ENCODE results near the gene KSR2. TPM values are rescaled to one million over a fixed set of nuclear protein-coding genes. Genes with fewer than 3 reads are reported as not detected.

The KSR2 gene
- total and polyA plus RNA-seq, 7 donors: under 0.01 to 1.1 (median 0.41) TPM

GRCh38 chr12:117595751-117596150 lies 373.0 kb downstream of the KSR2 start:
- intact Hi-C loops (cut with DNase I): no loop called here
- 89 to 92% methylated on average over 1 of the region's 1 CpG for WGBS, 2 donors
- Histone ChIP-seq H3K36me3 (no peaks in the 10 kb centered on the region), H3K9me3 (peaks cover 0 to 1% (median 0%) of the 10 kb centered on the region in 4 donors), H3K27ac (no peak overlapping the region), H3K4me1 (no peaks in the 10 kb centered on the region), H3K27me3 (peaks cover 0 to 16% (median 0%) of the 10 kb centered on the region in 3 donors), H3K4me3 (no peak overlapping the region)
- TF ChIP-seq CTCF (IDR thresholded peaks at IDR 0.05): no peak
- TF ChIP-seq POLR2AphosphoS5 (IDR thresholded peaks at IDR 0.05): no peak
- TF ChIP-seq POLR2A (IDR thresholded peaks at IDR 0.05): no peak
- TF ChIP-seq EP300 (IDR thresholded peaks at IDR 0.05): no peak
- no peak for DNase-seq

GRCh38 chr12:117594481-117594880 lies 374.3 kb downstream of the KSR2 start:
- TF ChIP-seq EP300 (IDR thresholded peaks at IDR 0.05) (no peak), CTCF (IDR thresholded peaks at IDR 0.05) (no peak), POLR2A (IDR thresholded peaks at IDR 0.05) (no peak), POLR2AphosphoS5 (IDR thresholded peaks at IDR 0.05) (no peak)
- WGBS, 2 donors: 48 to 54% methylated on average over 4 of the region's 4 CpGs
- Histone ChIP-seq H3K4me1 (no peaks in the 10 kb centered on the region), H3K27me3 (peaks cover 0 to 16% (median 0%) of the 10 kb centered on the region in 3 donors), H3K4me3 (no peak overlapping the region), H3K9me3 (peaks cover 0 to 9% (median 0%) of the 10 kb centered on the region in 4 donors), H3K36me3 (no peaks in the 10 kb centered on the region), H3K27ac (no peak overlapping the region)
- DNase-seq: no peak
- intact Hi-C loops (cut with DNase I): no loop called here

GRCh38 chr12:117593815-117594400 lies 374.9 kb downstream of the KSR2 start:
- Histone ChIP-seq H3K9me3 (peaks cover 0 to 9% (median 0%) of the 10 kb centered on the region in 4 donors), H3K36me3 (no peaks in the 10 kb centered on the region), H3K4me3 (no peak overlapping the region), H3K27me3 (peaks cover 0 to 16% (median 0%) of the 10 kb centered on the region in 3 donors), H3K27ac (no peak overlapping the region), H3K4me1 (no peaks in the 10 kb centered on the region)
- no peak for DNase-seq
- 28 to 57% methylated on average over 7 of the region's 7 CpGs for WGBS, 2 donors
- TF ChIP-seq POLR2A (IDR thresholded peaks at IDR 0.05) (no peak), CTCF (IDR thresholded peaks at IDR 0.05) (no peak), EP300 (IDR thresholded peaks at IDR 0.05) (no peak), POLR2AphosphoS5 (IDR thresholded peaks at IDR 0.05) (no peak)
- intact Hi-C loops (cut with DNase I): no loop called here

- Histone ChIP-seq H3K4me3 (no peak overlapping the region), H3K27ac (no peak overlapping the region), H3K9me3 (peaks cover 0 to 9% (median 0%) of the 10 kb centered on the region in 4 donors), H3K4me1 (no peaks in the 10 kb centered on the region), H3K36me3 (no peaks in the 10 kb centered on the region), H3K27me3 (peaks cover 0 to 10% (median 5%) of the 10 kb centered on the region in 3 donors)
- intact Hi-C loops (cut with DNase I): no loop called here
- DNase-seq: no peak
- 69 to 89% methylated on average over 9 of the region's 9 CpGs for WGBS, 2 donors
- TF ChIP-seq POLR2AphosphoS5 (IDR thresholded peaks at IDR 0.05) (no peak), CTCF (IDR thresholded peaks at IDR 0.05) (no peak), POLR2A (IDR thresholded peaks at IDR 0.05) (no peak), EP300 (IDR thresholded peaks at IDR 0.05) (no peak)
Measured at GRCh38 chr12:117592588-117593305, 376.0 kb downstream of the KSR2 start.
